Measurements from ENCODE around the gene DNAJC5G.

GRCh38 chr2:27288610-27289009 is 13.4 kb downstream of the DNAJC5G start:
- TF ChIP-seq MYNN (tag by site-specific recombination; IDR thresholded peaks at IDR 0.05; ENCODE audit: borderline replicate concordance) (no peak), SETDB1 (IDR thresholded peaks at IDR 0.05; ENCODE audit: insufficient read length, low read length) (no peak), CTCF (tag by site-specific recombination; IDR thresholded peaks at IDR 0.05) (no peak), ZNF549 (tag by site-specific recombination; IDR thresholded peaks at IDR 0.05) (no peak), ZNF558 (tag by site-specific recombination; IDR thresholded peaks at IDR 0.05) (no peak), IKZF3 (tag by site-specific recombination; IDR thresholded peaks at IDR 0.05) (no peak), ZNF335 (tag by site-specific recombination; conservative IDR thresholded peaks at IDR 0.05) (no peak), YY1 (tag by site-specific recombination; IDR thresholded peaks at IDR 0.05) (no peak), KLF10 (tag by site-specific recombination; IDR thresholded peaks at IDR 0.05) (no peak), ZNF548 (tag by site-specific recombination; IDR thresholded peaks at IDR 0.05) (no peak), ZNF654 (tag by site-specific recombination; IDR thresholded peaks at IDR 0.05; ENCODE audit: low read depth) (no peak), ZNF202 (tag by site-specific recombination; IDR thresholded peaks at IDR 0.05; ENCODE audit: borderline replicate concordance) (no peak)

All from HEK293 (cell line).